ENCODE data around the gene LRPPRC.
"Not testable (repeated sequence)": the region's sequence is repeated elsewhere in the genome, so short reads cannot be mapped to it uniquely, and the experiment has no call there.

LRPPRC gene

GRCh38 chr2:43977677-43978375, 18.0 kb downstream of the LRPPRC start:
- DNase-seq (ENCODE audit: low read depth in 3 of 3), result no peak

GRCh38 chr2:43960921-43961320, 34.9 kb downstream of the LRPPRC start:
- DNase-seq (ENCODE audit: low read depth in 3 of 3), result no peak

GRCh38 chr2:43958397-43959275, 37.2 kb downstream of the LRPPRC start:
- DNase-seq (ENCODE audit: low read depth in 3 of 3), result no peak

- DNase-seq (ENCODE audit: low read depth in 3 of 3), result no peak
Observed at GRCh38 chr2:43950383-43951008, 45.3 kb downstream of the LRPPRC start.

- no peak for DNase-seq (ENCODE audit: low read depth in 3 of 3)
Observed at GRCh38 chr2:43948370-43948769, 47.4 kb downstream of the LRPPRC start.

- DNase-seq (ENCODE audit: low read depth in 3 of 3), result no peak
Observed at GRCh38 chr2:43946685-43947084, 49.1 kb downstream of the LRPPRC start.

GRCh38 chr2:43945439-43945838, 50.4 kb downstream of the LRPPRC start:
- DNase-seq (ENCODE audit: low read depth in 3 of 3), result no peak

GRCh38 chr2:43944915-43945314, 50.9 kb downstream of the LRPPRC start:
- no peak for DNase-seq (ENCODE audit: low read depth in 3 of 3)

- DNase-seq (ENCODE audit: low read depth in 3 of 3), result no peak
Observed at GRCh38 chr2:43943809-43944452, 51.9 kb downstream of the LRPPRC start.

GRCh38 chr2:43943323-43943722, 52.5 kb downstream of the LRPPRC start:
- no peak for DNase-seq (ENCODE audit: low read depth in 3 of 3)

GRCh38 chr2:43942881-43943280, 52.9 kb downstream of the LRPPRC start:
- no peak for DNase-seq (ENCODE audit: low read depth in 3 of 3)

GRCh38 chr2:43941966-43942365, 53.8 kb downstream of the LRPPRC start:
- DNase-seq (ENCODE audit: low read depth in 3 of 3), result no peak

GRCh38 chr2:43941359-43941758, 54.4 kb downstream of the LRPPRC start:
- DNase-seq (ENCODE audit: low read depth in 3 of 3), result no peak

- DNase-seq (ENCODE audit: low read depth in 3 of 3), result no peak
Observed at GRCh38 chr2:43939695-43940256, 56.0 kb downstream of the LRPPRC start.

- DNase-seq (ENCODE audit: low read depth in 3 of 3), result no peak
Observed at GRCh38 chr2:43937269-43937820, 58.4 kb downstream of the LRPPRC start.

- DNase-seq (ENCODE audit: low read depth in 3 of 3), result no peak
Observed at GRCh38 chr2:43934567-43934966, 61.2 kb downstream of the LRPPRC start.

GRCh38 chr2:43931293-43931692, 64.5 kb downstream of the LRPPRC start:
- DNase-seq (ENCODE audit: low read depth in 3 of 3), result no peak

- DNase-seq (ENCODE audit: low read depth in 3 of 3), result no peak
Observed at GRCh38 chr2:43927442-43927841, 68.3 kb downstream of the LRPPRC start.

GRCh38 chr2:43925431-43925830, 70.4 kb downstream of the LRPPRC start:
- no peak for DNase-seq (ENCODE audit: low read depth in 3 of 3)

GRCh38 chr2:43924463-43924862, 71.3 kb downstream of the LRPPRC start:
- DNase-seq (ENCODE audit: low read depth in 3 of 3), result no peak

- DNase-seq (ENCODE audit: low read depth in 3 of 3), result not testable (repeated sequence)
Observed at GRCh38 chr2:43911136-43911790, 84.5 kb downstream of the LRPPRC start.
